ENCODE data around the gene LAMB2. TPM values are rescaled to one million over a fixed set of nuclear protein-coding genes. Genes with fewer than 3 reads are reported as not detected.
A peak's percentile ranks its signal among the peaks of the same experiment; 100 is the strongest.

The LAMB2 gene
- total RNA-seq, 2 donors from 2014 or later: 0.79 TPM; not detected in 1

GRCh38 chr3:49120438-49121131, 12.3 kb downstream of the LAMB2 start, which contains the start of gene USP19:
TSS of gene USP19 (minus strand) at chr3:49120823. CDS start at chr3:49119145, 1,678 bp downstream.
- Mint-ChIP-seq H3K9me3 (no peaks in the 10 kb centered on the region), H3K4me1 (no peaks in the 10 kb centered on the region), H3K4me3 (peak within 1 kb of the TSS; percentile 79), H3K27ac (peak within 1 kb of the TSS; percentile 84), H3K36me3 (ENCODE audit: low read depth) (peaks cover 33% of the 10 kb centered on the region), H3K27me3 (no peaks in the 10 kb centered on the region)
- peak; percentile 97 for ATAC-seq (replicated peaks)

- Mint-ChIP-seq H3K27ac (peak overlapping the region; percentile 84), H3K27me3 (no peaks in the 10 kb centered on the region), H3K36me3 (ENCODE audit: low read depth) (peaks cover 38% of the 10 kb centered on the region), H3K4me3 (peak overlapping the region; percentile 79), H3K9me3 (no peaks in the 10 kb centered on the region), H3K4me1 (no peaks in the 10 kb centered on the region)
- ATAC-seq (replicated peaks): peak; percentile 1
These were observed 12.8 kb downstream of the LAMB2 start for GRCh38 chr3:49120096-49120437.

- no peaks in the 10 kb centered on the region for H3K27me3 Mint-ChIP-seq
- H3K36me3 Mint-ChIP-seq (ENCODE audit: low read depth): peaks cover 44% of the 10 kb centered on the region
- no peak for ATAC-seq (replicated peaks)
- no peaks in the 10 kb centered on the region for H3K4me1 Mint-ChIP-seq
- peak overlapping the region; percentile 79 for H3K4me3 Mint-ChIP-seq
- peak overlapping the region; percentile 84 for H3K27ac Mint-ChIP-seq
- H3K9me3 Mint-ChIP-seq: no peaks in the 10 kb centered on the region
These were observed 13.4 kb downstream of the LAMB2 start for GRCh38 chr3:49119439-49119838.

- Mint-ChIP-seq H3K9me3 (no peaks in the 10 kb centered on the region), H3K36me3 (ENCODE audit: low read depth) (peaks cover 48% of the 10 kb centered on the region), H3K27me3 (no peaks in the 10 kb centered on the region), H3K4me1 (no peaks in the 10 kb centered on the region), H3K4me3 (peak overlapping the region; percentile 79), H3K27ac (no peak overlapping the region)
- no peak for ATAC-seq (replicated peaks)
These were observed 13.8 kb downstream of the LAMB2 start for GRCh38 chr3:49119036-49119435.

- ATAC-seq (replicated peaks): no peak
- Mint-ChIP-seq H3K4me1 (peaks cover 4% of the 10 kb centered on the region), H3K27ac (no peak overlapping the region), H3K27me3 (no peaks in the 10 kb centered on the region), H3K4me3 (no peak overlapping the region), H3K36me3 (ENCODE audit: low read depth) (peaks cover 71% of the 10 kb centered on the region), H3K9me3 (no peaks in the 10 kb centered on the region)
These were observed 20.6 kb downstream of the LAMB2 start for GRCh38 chr3:49112262-49112661.

- H3K4me1 Mint-ChIP-seq: peaks cover 4% of the 10 kb centered on the region
- H3K36me3 Mint-ChIP-seq (ENCODE audit: low read depth): peaks cover 66% of the 10 kb centered on the region
- no peak for ATAC-seq (replicated peaks)
- no peak overlapping the region for H3K4me3 Mint-ChIP-seq
- H3K27me3 Mint-ChIP-seq: no peaks in the 10 kb centered on the region
- H3K27ac Mint-ChIP-seq: no peak overlapping the region
- no peaks in the 10 kb centered on the region for H3K9me3 Mint-ChIP-seq
These were observed 21.5 kb downstream of the LAMB2 start for GRCh38 chr3:49111347-49111746.

- Mint-ChIP-seq H3K9me3 (no peaks in the 10 kb centered on the region), H3K4me3 (no peak overlapping the region), H3K27me3 (no peaks in the 10 kb centered on the region), H3K27ac (no peak overlapping the region), H3K4me1 (peaks cover 5% of the 10 kb centered on the region), H3K36me3 (ENCODE audit: low read depth) (peaks cover 61% of the 10 kb centered on the region)
- no peak for ATAC-seq (replicated peaks)
These were observed 22.1 kb downstream of the LAMB2 start for GRCh38 chr3:49110780-49111179.

- Mint-ChIP-seq H3K27ac (no peak overlapping the region), H3K4me3 (no peak overlapping the region), H3K4me1 (peaks cover 8% of the 10 kb centered on the region), H3K9me3 (no peaks in the 10 kb centered on the region), H3K27me3 (no peaks in the 10 kb centered on the region), H3K36me3 (ENCODE audit: low read depth) (peaks cover 38% of the 10 kb centered on the region)
- ATAC-seq (replicated peaks): no peak
These were observed 24.5 kb downstream of the LAMB2 start for GRCh38 chr3:49108346-49108745.

- ATAC-seq (replicated peaks): peak; percentile 99
- Mint-ChIP-seq H3K4me1 (peaks cover 4% of the 10 kb centered on the region), H3K27ac (peak within 1 kb of the TSS; percentile 95), H3K9me3 (no peaks in the 10 kb centered on the region), H3K4me3 (peak within 1 kb of the TSS; percentile 95), H3K36me3 (ENCODE audit: low read depth) (peaks cover 44% of the 10 kb centered on the region), H3K27me3 (no peaks in the 10 kb centered on the region)
These were observed 28.2 kb downstream of the LAMB2 start, which contains the start of gene QARS1 for GRCh38 chr3:49104427-49105291. TSS of gene QARS1 (minus strand) at chr3:49104757. CDS start at chr3:49104733, 24 bp downstream.

GRCh38 chr3:49104052-49104426, 28.8 kb downstream of the LAMB2 start:
- peak overlapping the region; percentile 95 for H3K27ac Mint-ChIP-seq
- peak overlapping the region; percentile 95 for H3K4me3 Mint-ChIP-seq
- no peaks in the 10 kb centered on the region for H3K27me3 Mint-ChIP-seq
- H3K9me3 Mint-ChIP-seq: no peaks in the 10 kb centered on the region
- peaks cover 4% of the 10 kb centered on the region for H3K4me1 Mint-ChIP-seq
- peaks cover 45% of the 10 kb centered on the region for H3K36me3 Mint-ChIP-seq (ENCODE audit: low read depth)
- no peak for ATAC-seq (replicated peaks)

GRCh38 chr3:49100046-49100615, 32.7 kb downstream of the LAMB2 start:
- Mint-ChIP-seq H3K27ac (no peak overlapping the region), H3K27me3 (no peaks in the 10 kb centered on the region), H3K4me1 (no peaks in the 10 kb centered on the region), H3K9me3 (no peaks in the 10 kb centered on the region), H3K36me3 (ENCODE audit: low read depth) (peaks cover 53% of the 10 kb centered on the region), H3K4me3 (no peak overlapping the region)
- ATAC-seq (replicated peaks): no peak

GRCh38 chr3:49098910-49099630, 33.8 kb downstream of the LAMB2 start:
- peaks cover 55% of the 10 kb centered on the region for H3K36me3 Mint-ChIP-seq (ENCODE audit: low read depth)

GRCh38 chr3:49098429-49098828, 34.4 kb downstream of the LAMB2 start:
- H3K4me1 Mint-ChIP-seq: no peaks in the 10 kb centered on the region
- no peaks in the 10 kb centered on the region for H3K9me3 Mint-ChIP-seq
- H3K27me3 Mint-ChIP-seq: no peaks in the 10 kb centered on the region
- peaks cover 59% of the 10 kb centered on the region for H3K36me3 Mint-ChIP-seq (ENCODE audit: low read depth)
- H3K4me3 Mint-ChIP-seq: no peak overlapping the region
- ATAC-seq (replicated peaks): no peak
- H3K27ac Mint-ChIP-seq: no peak overlapping the region

More at GRCh38 chr3:49098910-49099630, 33.8 kb downstream of the LAMB2 start:
- H3K4me1 Mint-ChIP-seq: no peaks in the 10 kb centered on the region
- no peaks in the 10 kb centered on the region for H3K9me3 Mint-ChIP-seq
- H3K27ac Mint-ChIP-seq: no peak overlapping the region
- H3K4me3 Mint-ChIP-seq: no peak overlapping the region
- H3K27me3 Mint-ChIP-seq: no peaks in the 10 kb centered on the region
- no peak for ATAC-seq (replicated peaks)
